ENCODE data around the gene CPNE8. TPM values are rescaled to one million over a fixed set of nuclear protein-coding genes. Genes with fewer than 3 reads are reported as not detected.

CPNE8 gene
- total and polyA plus RNA-seq, 10 of the 15 experiments (the other 5 are each of a cell fraction or from before 2014, with no cell fraction given), result 11.3 to 38.4 (median 18.9) TPM

DNA sequence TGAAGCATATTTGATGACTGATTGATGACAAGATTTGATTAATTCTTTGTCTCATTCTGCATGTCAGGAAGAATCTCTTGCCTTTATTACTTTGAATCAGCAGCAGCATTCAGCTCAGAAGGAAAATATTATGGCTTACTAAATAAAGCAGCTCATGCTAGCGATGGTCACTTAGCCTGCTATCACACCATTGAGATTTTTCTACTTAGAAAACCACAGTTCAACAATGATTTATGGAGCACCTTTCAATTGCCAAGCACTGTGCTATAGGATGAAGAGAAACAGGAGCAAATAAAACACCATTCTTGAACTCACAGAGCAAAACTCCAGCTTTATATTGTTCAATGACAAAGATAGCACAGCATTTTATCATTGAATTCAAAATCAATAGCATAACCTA lies 197.7 kb downstream of the CPNE8 start (continued):
- TF ChIP-seq E2F8 (IDR thresholded peaks at IDR 0.05; ENCODE audit: low read depth, partially characterized antibody), result no peak
- no peak for TF ChIP-seq ZNF274 (IDR thresholded peaks at IDR 0.05; ENCODE audit: insufficient read depth, insufficient read length)
- TF ChIP-seq, protein P1, sequence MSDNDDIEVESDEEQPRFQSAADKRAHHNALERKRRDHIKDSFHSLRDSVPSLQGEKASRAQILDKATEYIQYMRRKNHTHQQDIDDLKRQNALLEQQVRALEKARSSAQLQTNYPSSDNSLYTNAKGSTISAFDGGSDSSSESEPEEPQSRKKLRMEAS (IDR thresholded peaks at IDR 0.05; ENCODE audit: low read depth, low read length), result no peak
- TF ChIP-seq NFIC (IDR thresholded peaks at IDR 0.05; ENCODE audit: low read depth, low read length), result no peak
- no peak for TF ChIP-seq PAX5 (IDR thresholded peaks at IDR 0.05; ENCODE audit: borderline replicate concordance, low read depth, low read length)
- TF ChIP-seq CHD1 (IDR thresholded peaks at IDR 0.05; ENCODE audit: low read depth, low read length), result no peak

DNA sequence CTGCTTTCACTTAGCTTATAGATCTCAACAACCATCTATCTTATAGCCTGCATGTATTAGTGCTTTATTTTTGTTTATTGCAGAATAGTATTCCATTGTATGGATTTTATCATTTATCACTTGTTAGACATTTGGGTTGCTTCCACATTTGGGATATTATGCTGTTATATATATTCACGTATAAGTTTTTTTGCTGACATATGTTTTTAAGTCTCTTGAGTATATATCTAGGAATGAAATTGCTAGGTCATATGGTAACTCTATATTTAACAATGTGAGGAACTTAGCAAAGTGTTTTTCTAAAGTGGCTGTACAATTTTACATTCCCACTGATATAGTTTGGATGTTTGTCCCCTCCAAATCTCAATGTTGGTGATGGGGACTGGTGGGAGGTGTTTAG lies 208.1 kb downstream of the CPNE8 start:
- no peak overlapping the region for H3K9ac ChIP-seq (ENCODE audit: control insufficient read depth, insufficient read depth, low read length)
- no peaks in the 10 kb centered on the region for H3K79me2 ChIP-seq (ENCODE audit: control insufficient read depth, insufficient read depth, low read length)
- FAIRE-seq (no peak), DNase-seq (ENCODE audit: low read depth, low spot score) (no peak), ATAC-seq (no peak)
- no peak overlapping the region for H3K4me2 ChIP-seq (ENCODE audit: control insufficient read depth, insufficient read depth)
- peaks cover 0 to 3% of the 10 kb centered on the region in 2 experiments; a peak in 1 of 4 replicates for H3K36me3 ChIP-seq (ENCODE audit: control insufficient read depth in 2 of 2, insufficient read depth in 2 of 2, low read length in 1 of 2)
- ChIA-PET POLR2A (no interaction called here), RAD21 (ENCODE audit: unreplicated experiment) (no interaction called here), CTCF (no interaction called here), SMC1A (ENCODE audit: uncharacterized antibody, unreplicated experiment) (interaction anchor here (1.2 to 1.5 kb wide), 2 partner anchors 9 to 28 kb away, joined by 4 to 5 read pairs; no protein-coding TSS in a partner anchor)
- in situ Hi-C loops (cut with MboI), result loop anchor here (25.0 kb wide), 3 partner anchors 90 to 740 kb away; partner anchors contain the start of genes CPNE8 and KIF21A
- no peak overlapping the region for H3K27ac ChIP-seq (ENCODE audit: control insufficient read depth, insufficient read depth)
- no peaks in the 10 kb centered on the region for H4K20me1 ChIP-seq (ENCODE audit: control insufficient read depth, insufficient read depth)
- WGBS (ENCODE audit: insufficient coverage, insufficient replicate concordance, low lambda C conversion rate, missing lambda C conversion rate), result 100% methylated on average over 1 of the region's 1 CpG
- no peak overlapping the region for H2AFZ ChIP-seq (ENCODE audit: control insufficient read depth, low read depth, low read length)
- no peaks in the 10 kb centered on the region for H3K27me3 ChIP-seq (replicated peaks in 1 of 2; ENCODE audit: control insufficient read depth in 2 of 2, insufficient read depth in 2 of 2, low read length in 1 of 2)
- intact Hi-C loops (cut with micrococcal nuclease; ENCODE audit: unreplicated experiment), result no loop called here
- H3K9me3 ChIP-seq (replicated peaks; ENCODE audit: control insufficient read depth, insufficient read depth, low read length), result no peaks in the 10 kb centered on the region; the same call in 1 of the 3 replicates
- H3K4me1 ChIP-seq (ENCODE audit: control insufficient read depth, insufficient read depth, low read length), result no peaks in the 10 kb centered on the region
- H3K4me3 ChIP-seq, result no peak overlapping the region
- BruUV-seq (replicated peaks), result no TSS peak
- TF ChIP-seq TCF12 (IDR thresholded peaks at IDR 0.05; ENCODE audit: low read depth, low read length) (no peak), KDM1A (IDR thresholded peaks at IDR 0.05; ENCODE audit: borderline replicate concordance) (no peak), POLR2AphosphoS5 (IDR thresholded peaks at IDR 0.05; ENCODE audit: low read length) (no peak), ZZZ3 (IDR thresholded peaks at IDR 0.05; ENCODE audit: control insufficient read depth, insufficient read length, low read depth) (no peak), MTA3 (IDR thresholded peaks at IDR 0.05; ENCODE audit: borderline replicate concordance, low read length) (no peak), MEF2B (IDR thresholded peaks at IDR 0.05; ENCODE audit: partially characterized antibody, poor library complexity, severe bottlenecking) (no peak), TCF3 (IDR thresholded peaks at IDR 0.05; ENCODE audit: borderline replicate concordance, insufficient read depth, low read depth, low read length) (no peak), PML (IDR thresholded peaks at IDR 0.05; ENCODE audit: low read length) (no peak), ZSCAN29 (IDR thresholded peaks at IDR 0.05) (no peak), NRF1 (conservative IDR thresholded peaks at IDR 0.05; ENCODE audit: low read depth, low read length) (no peak), REST (IDR thresholded peaks at IDR 0.05; ENCODE audit: low read depth, low read length) (no peak), ZBED1 (IDR thresholded peaks at IDR 0.05; ENCODE audit: borderline replicate concordance) (no peak), SMAD5 (IDR thresholded peaks at IDR 0.05; ENCODE audit: low read depth) (no peak), IKZF1 (conservative IDR thresholded peaks at IDR 0.05) (no peak)
